ENCODE data around the gene ABHD13.

DNA sequence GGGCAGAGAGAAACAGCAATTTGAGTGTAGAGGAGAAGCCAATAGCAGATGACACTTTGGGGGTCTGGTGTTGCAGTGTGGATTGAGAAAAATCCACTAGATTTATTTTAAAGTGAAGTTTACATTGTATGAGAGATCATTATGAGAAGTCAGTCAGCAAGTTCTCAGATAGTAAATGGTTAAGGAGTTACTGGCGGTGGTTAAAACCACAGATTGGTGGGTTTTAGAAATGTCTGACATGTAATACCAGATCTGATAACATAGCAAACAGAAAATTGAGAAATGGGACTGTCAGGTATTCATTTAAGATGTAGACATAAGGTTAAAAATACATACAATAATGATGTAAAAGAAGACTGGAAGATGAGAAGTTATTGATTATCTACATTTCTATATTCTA is 7.2 kb downstream of the ABHD13 start:
- TF ChIP-seq TAF1 (IDR thresholded peaks at IDR 0.05; ENCODE audit: borderline replicate concordance, insufficient read depth, low read length), result no peak
- no peak for TF ChIP-seq POLR2AphosphoS5 (IDR thresholded peaks at IDR 0.05; ENCODE audit: low read depth, low read length)
- no peak for TF ChIP-seq SIN3A (IDR thresholded peaks at IDR 0.05; ENCODE audit: borderline replicate concordance, insufficient read depth, low read length)
- TF ChIP-seq FOXP2 (optimal IDR thresholded peaks at IDR 0.05; ENCODE audit: borderline replicate concordance, extremely low read depth, extremely low read length, insufficient read depth), result no peak
- TF ChIP-seq, protein P1, sequence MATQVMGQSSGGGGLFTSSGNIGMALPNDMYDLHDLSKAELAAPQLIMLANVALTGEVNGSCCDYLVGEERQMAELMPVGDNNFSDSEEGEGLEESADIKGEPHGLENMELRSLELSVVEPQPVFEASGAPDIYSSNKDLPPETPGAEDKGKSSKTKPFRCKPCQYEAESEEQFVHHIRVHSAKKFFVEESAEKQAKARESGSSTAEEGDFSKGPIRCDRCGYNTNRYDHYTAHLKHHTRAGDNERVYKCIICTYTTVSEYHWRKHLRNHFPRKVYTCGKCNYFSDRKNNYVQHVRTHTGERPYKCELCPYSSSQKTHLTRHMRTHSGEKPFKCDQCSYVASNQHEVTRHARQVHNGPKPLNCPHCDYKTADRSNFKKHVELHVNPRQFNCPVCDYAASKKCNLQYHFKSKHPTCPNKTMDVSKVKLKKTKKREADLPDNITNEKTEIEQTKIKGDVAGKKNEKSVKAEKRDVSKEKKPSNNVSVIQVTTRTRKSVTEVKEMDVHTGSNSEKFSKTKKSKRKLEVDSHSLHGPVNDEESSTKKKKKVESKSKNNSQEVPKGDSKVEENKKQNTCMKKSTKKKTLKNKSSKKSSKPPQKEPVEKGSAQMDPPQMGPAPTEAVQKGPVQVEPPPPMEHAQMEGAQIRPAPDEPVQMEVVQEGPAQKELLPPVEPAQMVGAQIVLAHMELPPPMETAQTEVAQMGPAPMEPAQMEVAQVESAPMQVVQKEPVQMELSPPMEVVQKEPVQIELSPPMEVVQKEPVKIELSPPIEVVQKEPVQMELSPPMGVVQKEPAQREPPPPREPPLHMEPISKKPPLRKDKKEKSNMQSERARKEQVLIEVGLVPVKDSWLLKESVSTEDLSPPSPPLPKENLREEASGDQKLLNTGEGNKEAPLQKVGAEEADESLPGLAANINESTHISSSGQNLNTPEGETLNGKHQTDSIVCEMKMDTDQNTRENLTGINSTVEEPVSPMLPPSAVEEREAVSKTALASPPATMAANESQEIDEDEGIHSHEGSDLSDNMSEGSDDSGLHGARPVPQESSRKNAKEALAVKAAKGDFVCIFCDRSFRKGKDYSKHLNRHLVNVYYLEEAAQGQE (IDR thresholded peaks at IDR 0.05; ENCODE audit: insufficient read depth in 1 of 2, low read depth in 2 of 2, low read length in 2 of 2), result no peak
